IMR-90 (cell line): Measurements from ENCODE around the gene FUT7. TPM values are rescaled to one million over a fixed set of nuclear protein-coding genes. Genes with fewer than 3 reads are reported as not detected.
A peak's percentile ranks its signal among the peaks of the same experiment; 100 is the strongest.

Experiments
- ATAC-seq: fragments of 200-7000 bp; cut with Tn5 transposase; 2 replicates; pipeline ENCODE4 v1.9.1; 2020; ENCODE audit warnings: low read depth, mild to moderate bottlenecking, moderate library complexity
- BruUV-seq: library from RNA; stranded (reverse); fragments of 400-500 nt; replicated peaks from 2 replicates; lab custom pipeline; 2021; lab: Mats Ljungman, UMichigan
- CTCF ChIA-PET: fragments of 300-600 bp; formaldehyde crosslinking; extraction: SDS; loops from one replicate; lab custom pipeline; 2021; ENCODE audit warnings: antibody characterized with exemption; lab: Yijun Ruan, JAX
- POLR2A ChIA-PET: fragments of 300-600 bp; sonication (Branson Sonifier 250); formaldehyde crosslinking; loops from one replicate; lab custom pipeline; 2022; ENCODE audit warnings: antibody characterized with exemption; ENCODE audit not compliant: unreplicated experiment; lab: Charles Lee
- DNase-seq: peaks from one replicate; pipeline ENCODE4 v3.0.0; 2013
- H2AFZ ChIP-seq: replicated peaks from 2 replicates; pipeline ENCODE3; 2013; ENCODE audit warnings: low read length, mild to moderate bottlenecking; ENCODE audit not compliant: poor library complexity
- H2AK5ac ChIP-seq: 2 replicates; pipeline ENCODE4 v1.6.1; 2013; ENCODE audit warnings: low read depth, low read length, inconsistent platforms
- H2AK9ac ChIP-seq: replicated peaks from 2 replicates; pipeline ENCODE3; 2013; ENCODE audit warnings: mild to moderate bottlenecking, low read depth, low read length, moderate library complexity; ENCODE audit not compliant: poor library complexity
- H2BK120ac ChIP-seq: 2 replicates; pipeline ENCODE4 v1.6.1; 2013; ENCODE audit warnings: low read depth, low read length, inconsistent platforms
- H2BK15ac ChIP-seq: 3 replicates; pipeline ENCODE4 v1.6.1; 2013; ENCODE audit warnings: low read depth, low read length, inconsistent platforms
- H2BK20ac ChIP-seq: 2 replicates; pipeline ENCODE4 v1.6.1; 2013; ENCODE audit warnings: low read depth, mild to moderate bottlenecking, inconsistent platforms, low read length, moderate library complexity
- H2BK5ac ChIP-seq: 2 replicates; pipeline ENCODE4 v1.6.1; 2013; ENCODE audit warnings: mild to moderate bottlenecking, low read depth, low read length, inconsistent platforms; ENCODE audit not compliant: poor library complexity, severe bottlenecking
- H3K14ac ChIP-seq: replicated peaks from 2 replicates; pipeline ENCODE4 v1.6.1; 2013; ENCODE audit warnings: low read depth, low read length, inconsistent platforms
- H3K18ac ChIP-seq: 2 replicates; pipeline ENCODE4 v1.6.1; 2013; ENCODE audit warnings: low read depth, low read length, control low read depth
- H3K23ac ChIP-seq: 2 replicates; pipeline ENCODE4 v1.6.1; 2013; ENCODE audit warnings: low read depth, low read length, inconsistent platforms
- H3K27ac ChIP-seq: 2 replicates; pipeline ENCODE4 v1.5.1; 2013; ENCODE audit warnings: mild to moderate bottlenecking, control low read depth, low read length; ENCODE audit not compliant: insufficient read depth
- H3K27me3 ChIP-seq: 2 replicates; pipeline ENCODE4 v1.6.1; 2013; ENCODE audit warnings: low read length; ENCODE audit not compliant: control insufficient read depth, insufficient read depth
- H3K36me3 ChIP-seq: 2 replicates; pipeline ENCODE4 v1.6.1; 2013; ENCODE audit warnings: low read length, mixed read lengths; ENCODE audit not compliant: control insufficient read depth, insufficient read depth
- H3K4ac ChIP-seq: 2 replicates; pipeline ENCODE4 v1.6.1; 2013; ENCODE audit warnings: low read depth, low read length, inconsistent platforms
- H3K4me1 ChIP-seq: 2 replicates; pipeline ENCODE4 v1.6.1; 2013; ENCODE audit warnings: low read length, mixed read lengths; ENCODE audit not compliant: control insufficient read depth, insufficient read depth
- H3K4me2 ChIP-seq: 2 replicates; pipeline ENCODE4 v1.6.1; 2013; ENCODE audit warnings: low read depth, mild to moderate bottlenecking, control low read depth, low read length, moderate library complexity
- H3K4me3 ChIP-seq: 2 replicates; pipeline ENCODE4 v1.5.1; 2013; ENCODE audit warnings: low read depth, mild to moderate bottlenecking, control low read depth, low read length, moderate library complexity; ENCODE audit not compliant: insufficient read depth
- H3K56ac ChIP-seq: 2 replicates; pipeline ENCODE4 v1.6.1; 2013; ENCODE audit warnings: low read length, inconsistent platforms; ENCODE audit not compliant: insufficient read depth; ENCODE audit errors: extremely low read depth
- H3K79me1 ChIP-seq, 2 experiments: 2 replicates each; pipeline ENCODE4 v1.6.1; 2013; ENCODE audit warnings: low read length in 2 of 2, inconsistent platforms in 1 of 2, low read depth in 1 of 2
- H3K9ac ChIP-seq: 2 replicates; pipeline ENCODE4 v1.6.1; 2013; ENCODE audit warnings: low read depth, low read length, control low read depth
- H3K9me1 ChIP-seq: 2 replicates; pipeline ENCODE4 v1.6.1; 2013; ENCODE audit warnings: low read length, inconsistent platforms; ENCODE audit not compliant: insufficient read depth
- H3K9me3 ChIP-seq: 2 replicates; pipeline ENCODE4 v1.6.1; 2013; ENCODE audit warnings: low read length; ENCODE audit not compliant: control insufficient read depth, insufficient read depth
- H4K20me1 ChIP-seq: 2 replicates; pipeline ENCODE4 v1.6.1; 2013; ENCODE audit warnings: low read length, inconsistent platforms; ENCODE audit not compliant: insufficient read depth
- H4K5ac ChIP-seq: 2 replicates; pipeline ENCODE4 v1.6.1; 2013; ENCODE audit warnings: mild to moderate bottlenecking, low read depth, low read length, control low read depth
- H4K8ac ChIP-seq, 2 experiments: 2 replicates each; pipeline ENCODE4 v1.6.1; 2013; ENCODE audit warnings: low read depth in 2 of 2, low read length in 2 of 2, control low read depth in 1 of 2, inconsistent platforms in 1 of 2
- H4K91ac ChIP-seq: 2 replicates; pipeline ENCODE4 v1.6.1; 2013; ENCODE audit warnings: low read depth, low read length, inconsistent platforms; ENCODE audit not compliant: insufficient read depth
- MAZ ChIP-seq: IDR thresholded peaks from 2 replicates; pipeline ENCODE4 v1.6.1; 2012; ENCODE audit warnings: low read depth, mild to moderate bottlenecking, low read length, improper control_type of control experiment, moderate library complexity, borderline replicate concordance
- MXI1 ChIP-seq: IDR thresholded peaks from 2 replicates; pipeline ENCODE4 v1.6.1; 2012; ENCODE audit warnings: low read depth, mild to moderate bottlenecking, low read length, moderate library complexity, borderline replicate concordance
- USF2 ChIP-seq: fragments of 150-350 bp; IDR thresholded peaks from 2 replicates; pipeline ENCODE4 v1.6.1; 2017; ENCODE audit warnings: mild to moderate bottlenecking, antibody characterized with exemption, low read length, low read depth
- WGBS, 2 experiments: methylation state at CpG; one replicate each; pipeline versions ENCODE4 v1.1.5 to v1.1.7; 2013; ENCODE audit warnings: missing lambda C conversion rate in 2 of 2; ENCODE audit not compliant: insufficient read length in 1 of 2; ENCODE audit errors: extremely low coverage in 2 of 2; 5-methylcytosine and 5-hydroxymethylcytosine counted together
- dilution Hi-C: fragments of 300-500 bp; cut with HindIII; formaldehyde crosslinking; loops from one replicate; pipeline ENCODE4 v1.14.3; 2018; ENCODE audit warnings: low sequenced_read_pairs; ENCODE audit not compliant: unreplicated experiment
- in situ Hi-C: fragments of 300-500 bp; cut with MboI; formaldehyde crosslinking; loops from 3 replicates; pipeline ENCODE4 v1.14.3; 2019; ENCODE audit warnings: low sequenced_read_pairs, inconsistent platforms, mixed read lengths
- intact Hi-C: fragments of 100-400 bp; cut with micrococcal nuclease; formaldehyde crosslinking; loops from 2 replicates; pipeline ENCODE4 v1.10.0; 2022
- polyA plus RNA-seq, 3 experiments: library from polyadenylated mRNA; depleted of rRNA; stranded (reverse); fragments of >200 nt; gene quantifications; 2 replicates each; pipeline ENCODE4 v1.2.3, GENCODE V29; 2012; ENCODE audit warnings: low replicate concordance in 1 of 3
- total RNA-seq: library from RNA; depleted of rRNA; stranded (reverse); fragments of >200 nt; gene quantifications from 2 replicates; pipeline ENCODE4 v1.2.3, GENCODE V29; 2012

The FUT7 gene
- total and polyA plus RNA-seq, 2 of the 4 experiments (the other 2 are of a cell fraction) = not detected

- Histone ChIP-seq H4K5ac (no peak overlapping the region), H3K9me1 (peaks cover 4% of the 10 kb centered on the region; the same call in 1 of the 2 replicates), H4K8ac (no peak overlapping the region), H2AK9ac (no peak overlapping the region), H3K79me1 (peaks cover 0 to 2% of the 10 kb centered on the region in 2 experiments; a peak in 2 of 4 replicates), H2BK5ac (no peak overlapping the region), H3K36me3 (peaks cover 12% of the 10 kb centered on the region; the same call in 1 of the 2 replicates), H3K4me1 (peaks cover under 1% of the 10 kb centered on the region), H2BK120ac (no peak overlapping the region), H3K27ac (no peak overlapping the region), H3K56ac (no peak overlapping the region), H2AFZ (peak overlapping the region; percentile 41), H3K4me3 (no peak overlapping the region), H3K9ac (no peak overlapping the region), H2BK15ac (no peak overlapping the region), H2BK20ac (no peak overlapping the region), H4K91ac (no peak overlapping the region), H2AK5ac (peak overlapping the region; percentile 3; the same call in 1 of the 2 replicates), H3K27me3 (no peaks in the 10 kb centered on the region), H4K20me1 (no peaks in the 10 kb centered on the region; the same call in 1 of the 2 replicates), H3K18ac (no peak overlapping the region), H3K23ac (no peak overlapping the region), H3K4ac (no peak overlapping the region), H3K9me3 (no peaks in the 10 kb centered on the region), H3K4me2 (no peak overlapping the region), H3K14ac (no peak overlapping the region)
- ChIA-PET CTCF (no interaction called here), POLR2A (no interaction called here)
- 78% methylated on average over 12 of the region's 30 CpGs; no CpG with 5 or more reads in 1 of the 2 experiments for WGBS, 2 experiments
- ATAC-seq = peak; percentile 74
- peak; percentile 68 for DNase-seq
- in situ Hi-C loops = no loop called here
- intact Hi-C loops = no loop called here
- dilution Hi-C loops = no loop called here
- TF ChIP-seq USF2 (0 out of 2 replicates have a peak, but pooled peaks have one; percentile 1), MXI1 (no peak), MAZ (peak; percentile 93)
- BruUV-seq = no TSS peak
These were observed 9.8 kb downstream of the FUT7 start for GRCh38 chr9:137021979-137022661.
